GM18519 (cell line): ENCODE measurements around the gene STARD5.

Experiments
- ATAC-seq: cut with Tn5 transposase; IDR thresholded peaks from one replicate; pipeline ENCODE4 v1.9.1; 2021; ENCODE audit warnings: mild to moderate bottlenecking, moderate library complexity; ENCODE audit not compliant: unreplicated experiment, low FRiP score

Gene STARD5

DNA sequence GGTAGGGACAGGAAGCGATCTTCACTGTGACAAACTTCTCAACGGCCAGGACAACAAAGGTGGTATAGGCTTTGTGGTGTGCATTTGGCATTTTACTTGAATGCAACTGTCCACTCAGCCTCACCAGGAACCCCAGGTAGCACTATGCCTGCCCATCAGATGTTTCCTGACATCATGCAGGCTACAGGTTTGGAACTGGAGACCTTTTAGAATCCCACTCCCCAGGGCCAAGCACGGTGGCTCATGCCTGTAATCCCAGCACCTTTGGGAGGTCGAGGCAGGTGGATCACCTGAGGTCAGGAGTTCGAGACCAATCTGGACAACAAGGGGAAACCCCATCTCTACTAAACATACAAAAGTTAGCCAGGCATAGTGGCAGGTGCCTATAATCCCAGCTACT is 9.6 kb downstream of the STARD5 start:
- no peak for ATAC-seq

DNA sequence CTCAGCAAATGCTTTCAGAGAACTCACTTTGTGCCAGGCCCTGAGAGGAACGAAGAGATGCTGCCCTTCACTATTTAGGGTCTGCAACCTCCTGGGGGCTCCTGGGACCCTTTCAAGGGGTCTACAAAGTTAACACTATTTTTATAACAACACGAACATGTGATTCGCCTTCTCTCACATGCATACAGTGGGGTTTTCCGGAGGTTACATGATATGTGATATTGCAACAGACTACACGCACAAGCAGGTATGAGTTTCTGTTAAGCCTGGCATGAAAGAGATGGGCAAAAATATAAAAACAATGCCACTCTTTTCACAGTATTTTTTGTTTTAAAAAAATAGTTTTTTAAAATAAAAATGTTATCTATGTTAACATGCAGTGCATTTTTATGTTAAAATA is 10.3 kb downstream of the STARD5 start:
- no peak for ATAC-seq

DNA sequence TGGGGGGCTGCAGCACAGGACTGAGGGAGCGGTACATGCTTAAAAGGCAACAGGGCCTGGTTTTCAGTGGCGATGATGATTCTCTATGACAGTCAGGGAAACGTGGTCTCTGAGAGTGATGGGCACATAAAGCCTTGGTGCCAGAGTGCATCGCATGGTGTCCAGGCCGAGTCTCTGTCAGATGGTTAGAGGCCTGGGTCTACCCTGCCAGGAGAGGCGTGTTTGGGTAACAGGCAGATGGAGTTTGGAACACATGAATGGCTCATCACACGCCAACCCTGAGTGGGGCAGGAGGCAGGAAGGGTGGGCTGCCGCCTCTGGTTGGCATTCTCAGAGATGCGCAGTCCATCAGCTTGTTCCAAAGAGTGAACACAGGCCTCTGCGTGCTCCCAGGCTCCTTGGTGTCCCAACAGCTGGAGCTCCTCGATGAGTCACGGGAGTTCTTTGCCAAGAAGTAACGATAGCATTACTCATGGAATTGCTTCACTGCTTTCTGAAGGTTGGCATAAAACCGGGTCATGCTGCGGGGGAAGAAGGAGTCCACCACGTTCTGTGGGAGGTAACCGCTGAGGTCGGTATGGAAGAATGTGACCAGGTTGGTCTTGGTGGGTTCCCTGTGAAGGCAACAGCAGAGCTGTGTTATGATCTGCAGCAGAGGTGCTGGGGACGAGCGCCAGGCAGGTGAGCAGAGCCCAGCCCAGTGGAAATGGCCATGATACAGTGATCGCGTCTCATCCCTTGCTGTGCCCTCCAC is 11.0 kb downstream of the STARD5 start:
- no peak for ATAC-seq

DNA sequence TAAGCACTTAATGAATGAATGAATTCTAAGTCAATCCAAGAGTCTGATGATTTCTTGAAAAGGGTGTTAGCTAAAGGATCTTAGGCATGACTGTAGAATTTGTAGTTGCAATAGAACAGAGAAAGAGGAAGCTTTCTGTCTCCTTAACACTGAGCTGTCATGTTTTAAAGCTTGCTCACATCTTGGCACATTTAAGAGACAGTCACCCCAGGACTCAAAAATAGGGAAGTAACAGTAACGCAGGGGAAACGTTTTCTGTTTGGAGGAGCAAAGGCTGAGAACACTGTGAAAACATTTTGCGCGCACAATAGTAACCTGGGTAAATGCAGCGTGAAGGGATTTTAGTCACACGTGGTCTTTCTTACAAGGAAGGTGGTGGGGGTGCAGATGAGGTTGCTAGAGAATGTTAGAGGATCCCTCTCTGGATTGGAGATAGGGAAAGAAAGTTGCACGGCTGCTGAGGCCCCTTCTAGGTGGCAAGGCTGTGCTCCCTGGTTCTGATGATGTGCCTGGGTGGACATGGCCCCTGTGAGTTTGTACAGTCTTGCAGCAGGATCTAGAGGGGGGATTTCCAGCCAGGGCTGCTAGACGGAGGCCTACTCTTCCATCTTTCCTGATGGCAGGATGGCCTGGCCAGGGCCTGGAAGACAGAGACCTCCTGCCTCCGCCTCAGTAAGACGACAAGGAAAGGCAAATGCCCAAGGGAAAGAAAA is 12.0 kb downstream of the STARD5 start:
- ATAC-seq = no peak

DNA sequence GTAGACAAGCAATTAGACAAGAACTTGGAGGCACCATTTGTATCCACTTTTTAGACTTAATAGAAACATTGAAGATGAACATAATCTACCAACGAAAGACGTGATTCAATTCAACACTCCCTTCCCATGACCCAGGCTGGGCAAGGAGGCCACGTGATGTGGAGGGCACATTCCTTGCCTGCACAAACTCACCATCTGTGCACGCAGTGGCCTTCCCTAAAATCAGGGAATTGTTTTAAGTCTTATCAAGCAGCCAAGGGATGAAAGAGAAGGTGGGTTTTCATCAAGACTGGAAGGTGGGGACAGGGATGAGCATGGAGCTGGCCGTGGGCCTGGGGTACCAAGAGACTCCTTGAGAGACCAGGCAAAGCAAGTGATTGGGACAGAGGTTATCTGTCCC is 13.5 kb downstream of the STARD5 start:
- no peak for ATAC-seq

DNA sequence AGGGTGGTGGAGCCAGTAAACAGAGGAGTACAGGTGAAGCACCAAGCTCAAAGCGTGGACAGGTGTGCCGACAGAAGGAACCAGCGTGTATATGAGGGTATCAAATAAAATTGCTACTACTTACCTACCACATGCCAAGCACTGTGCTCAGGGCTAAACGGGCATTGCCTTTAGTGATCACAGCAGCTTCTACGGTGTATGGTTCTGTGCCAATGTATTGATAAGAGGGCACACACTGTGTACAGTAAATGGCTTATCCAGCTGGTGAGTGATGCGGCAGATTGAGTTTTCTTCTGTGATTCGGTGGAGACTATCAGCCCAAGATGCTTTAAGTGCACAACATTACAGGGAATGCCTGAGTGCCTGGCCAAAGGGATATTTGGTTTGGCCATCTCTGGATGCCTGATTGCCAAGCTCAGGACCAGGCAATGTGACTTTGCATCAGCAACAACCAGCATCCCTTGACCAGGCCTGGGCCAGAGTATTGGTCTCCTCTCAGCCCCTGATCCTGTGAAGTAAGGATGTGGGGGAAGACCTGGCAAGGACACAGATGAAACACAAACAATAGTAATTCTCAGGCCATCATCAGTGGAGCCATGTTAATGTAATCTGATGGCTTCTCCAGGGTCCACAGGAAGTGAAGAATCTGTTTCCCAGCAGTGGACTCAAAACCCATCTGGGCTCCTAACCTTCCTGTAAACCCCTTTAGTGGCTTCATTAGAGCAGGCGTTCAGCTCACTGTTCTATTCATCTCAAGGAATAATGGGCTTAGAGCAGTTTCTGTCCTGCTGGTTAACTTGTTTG is 14.1 kb downstream of the STARD5 start:
- ATAC-seq = no peak

DNA sequence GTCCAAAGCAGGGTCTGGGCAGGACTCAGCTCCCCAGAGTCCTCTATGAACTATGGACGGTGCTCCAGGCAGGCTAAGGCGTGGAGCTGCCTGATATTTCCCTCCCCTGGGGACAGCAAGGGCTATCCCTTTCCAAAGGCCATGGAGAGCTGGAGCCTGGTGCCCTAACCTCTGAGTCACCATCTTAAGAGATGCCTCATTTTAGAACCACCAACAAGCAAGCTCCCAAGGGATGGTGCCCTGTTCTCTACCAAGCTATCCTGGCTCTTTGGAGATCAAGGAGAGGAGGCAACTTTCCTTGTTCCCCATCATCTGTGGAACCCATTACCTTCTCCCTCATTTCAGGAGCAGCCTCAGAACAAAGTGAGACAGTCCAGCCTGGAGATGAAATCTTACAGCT is 15.7 kb downstream of the STARD5 start:
- ATAC-seq = no peak

DNA sequence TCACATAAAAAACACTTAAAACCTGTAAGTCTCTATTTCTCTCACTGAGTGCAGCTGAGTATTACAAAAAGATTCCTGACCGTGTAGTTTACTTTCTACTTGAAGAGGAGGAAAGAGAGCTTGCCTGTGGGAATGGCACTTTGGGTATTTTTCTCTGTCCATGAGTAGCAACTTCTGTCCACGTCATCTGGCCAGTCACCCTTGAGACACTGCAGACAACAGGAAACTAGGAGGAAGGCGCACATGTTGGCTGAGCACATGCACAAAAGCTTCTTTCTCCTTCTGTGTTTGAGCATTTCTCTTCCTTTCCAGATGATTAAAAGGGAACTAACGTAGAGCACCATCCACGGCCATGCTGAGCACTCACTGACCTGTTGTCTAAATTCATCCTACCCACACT is 19.7 kb downstream of the STARD5 start:
- no peak for ATAC-seq

DNA sequence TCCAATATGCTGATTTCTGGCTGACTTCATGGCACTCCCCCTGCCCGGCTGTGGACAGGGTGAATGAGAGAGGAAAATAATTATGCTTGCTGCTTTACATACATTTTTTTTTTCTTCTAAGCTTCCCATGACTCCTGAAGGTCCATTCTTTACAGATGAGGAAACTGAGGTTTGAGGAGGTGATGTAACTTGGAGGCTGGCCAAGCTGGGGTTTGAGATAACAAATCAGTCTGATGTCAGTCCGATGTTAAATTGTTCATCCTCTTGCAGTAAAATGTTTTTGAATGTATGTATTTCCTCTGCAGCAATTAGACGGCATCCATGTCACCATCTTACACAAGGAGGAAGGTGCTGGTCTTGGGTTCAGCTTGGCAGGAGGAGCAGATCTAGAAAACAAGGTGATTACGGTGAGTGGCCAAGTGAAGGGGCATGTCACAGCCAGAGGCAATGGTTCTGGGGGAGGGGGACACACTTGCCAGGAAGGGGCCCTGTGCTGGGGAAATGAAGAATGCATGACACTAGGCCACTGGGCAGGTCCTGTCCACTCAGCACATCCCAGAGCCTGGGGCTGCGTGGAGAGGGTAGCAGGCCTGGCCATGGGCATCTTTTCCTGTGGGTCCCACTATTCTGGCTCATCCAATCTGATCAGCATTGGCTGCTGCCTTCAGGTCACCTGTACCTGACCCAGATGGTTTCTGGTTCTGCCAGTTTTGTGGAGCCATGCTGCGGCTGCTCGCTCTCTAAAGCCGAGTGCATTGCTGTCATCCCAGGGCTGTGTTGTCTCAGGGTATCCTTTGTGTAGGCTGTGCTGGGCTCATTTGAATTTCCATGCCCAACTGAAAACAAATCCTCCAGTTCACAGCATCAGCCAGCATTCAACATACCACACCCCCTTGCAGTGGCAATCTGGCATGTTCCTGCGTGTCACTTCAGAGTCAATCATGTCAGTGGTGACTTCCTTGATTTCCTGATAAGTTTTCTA is 20.4 kb downstream of the STARD5 start:
- ATAC-seq = no peak

DNA sequence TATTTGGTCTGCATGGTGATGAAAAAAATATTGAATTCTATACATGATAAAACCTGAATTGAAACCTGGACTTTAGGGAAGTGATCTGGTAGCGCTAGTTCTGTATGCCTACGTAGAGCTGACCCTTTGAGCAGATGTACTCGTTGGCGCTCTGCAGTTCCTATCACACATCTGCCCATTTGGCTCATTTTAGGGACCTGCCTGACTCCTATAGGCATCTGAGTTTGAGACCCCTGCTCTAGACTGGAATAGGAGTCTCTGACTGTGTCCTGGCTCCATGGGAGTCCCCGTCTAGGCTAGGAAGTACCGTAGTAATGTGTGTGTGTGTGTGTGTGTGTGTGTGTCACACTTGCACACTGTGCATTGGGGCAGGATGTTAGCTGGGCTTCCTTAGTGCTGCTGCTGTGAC is 21.2 kb downstream of the STARD5 start:
- no peak for ATAC-seq

DNA sequence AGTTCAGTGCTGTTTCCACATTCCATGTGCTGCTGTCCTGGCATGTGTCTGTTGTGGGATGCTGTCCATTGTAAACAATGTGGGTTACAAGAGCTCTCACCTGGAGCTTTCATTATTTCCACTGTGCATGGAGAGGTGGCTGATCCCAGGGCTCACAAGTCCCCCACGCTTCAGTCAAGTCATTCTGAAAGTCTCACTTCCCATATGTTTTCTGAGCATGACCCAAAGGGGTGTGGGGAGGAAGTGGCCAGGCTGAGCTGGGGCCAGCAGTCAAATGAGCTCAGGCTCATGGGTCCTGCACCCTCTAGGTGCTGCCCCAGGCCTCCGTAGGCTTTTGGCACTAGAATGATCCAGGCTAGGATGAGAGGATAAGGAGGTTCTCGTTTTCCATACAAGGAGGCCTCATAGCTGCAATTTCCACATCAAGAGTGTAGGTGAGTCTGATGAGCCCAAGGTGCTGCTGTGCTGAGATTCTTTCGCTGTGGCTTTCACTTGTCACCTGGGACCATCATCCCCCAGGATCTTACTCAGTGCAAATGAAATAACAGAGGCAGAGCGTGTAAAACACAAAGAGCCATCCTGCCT is 22.0 kb downstream of the STARD5 start:
- peak; percentile 57 for ATAC-seq

DNA sequence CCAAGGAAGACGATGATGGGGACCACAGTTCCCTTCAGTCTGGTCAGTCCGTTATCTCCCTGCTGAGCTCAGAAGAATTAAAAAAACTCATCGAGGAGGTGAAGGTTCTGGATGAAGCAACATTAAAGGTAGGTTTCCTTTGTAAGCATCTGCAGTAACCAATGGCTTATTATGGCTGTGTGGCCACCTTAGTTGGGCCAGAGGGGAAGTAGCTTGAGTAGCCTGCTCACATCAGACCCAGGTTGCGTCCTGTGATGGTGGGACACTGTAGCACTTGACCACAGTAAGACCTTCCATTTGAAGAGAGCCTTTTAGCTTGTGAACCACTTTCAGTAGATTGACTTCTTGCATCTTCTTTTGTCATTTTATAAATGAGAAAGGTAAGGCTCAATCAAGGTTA is 22.6 kb downstream of the STARD5 start:
- no peak for ATAC-seq

DNA sequence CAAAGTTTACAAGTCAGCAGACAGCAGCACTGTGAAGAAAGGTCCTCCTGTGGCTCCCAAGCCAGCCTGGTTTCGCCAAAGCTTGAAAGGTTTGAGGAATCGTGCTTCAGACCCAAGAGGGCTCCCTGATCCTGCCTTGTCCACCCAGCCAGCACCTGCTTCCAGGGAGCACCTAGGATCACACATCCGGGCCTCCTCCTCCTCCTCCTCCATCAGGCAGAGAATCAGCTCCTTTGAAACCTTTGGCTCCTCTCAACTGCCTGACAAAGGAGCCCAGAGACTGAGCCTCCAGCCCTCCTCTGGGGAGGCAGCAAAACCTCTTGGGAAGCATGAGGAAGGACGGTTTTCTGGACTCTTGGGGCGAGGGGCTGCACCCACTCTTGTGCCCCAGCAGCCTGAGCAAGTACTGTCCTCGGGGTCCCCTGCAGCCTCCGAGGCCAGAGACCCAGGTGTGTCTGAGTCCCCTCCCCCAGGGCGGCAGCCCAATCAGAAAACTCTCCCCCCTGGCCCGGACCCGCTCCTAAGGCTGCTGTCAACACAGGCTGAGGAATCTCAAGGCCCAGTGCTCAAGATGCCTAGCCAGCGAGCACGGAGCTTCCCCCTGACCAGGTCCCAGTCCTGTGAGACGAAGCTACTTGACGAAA is 24.2 kb downstream of the STARD5 start:
- no peak for ATAC-seq

DNA sequence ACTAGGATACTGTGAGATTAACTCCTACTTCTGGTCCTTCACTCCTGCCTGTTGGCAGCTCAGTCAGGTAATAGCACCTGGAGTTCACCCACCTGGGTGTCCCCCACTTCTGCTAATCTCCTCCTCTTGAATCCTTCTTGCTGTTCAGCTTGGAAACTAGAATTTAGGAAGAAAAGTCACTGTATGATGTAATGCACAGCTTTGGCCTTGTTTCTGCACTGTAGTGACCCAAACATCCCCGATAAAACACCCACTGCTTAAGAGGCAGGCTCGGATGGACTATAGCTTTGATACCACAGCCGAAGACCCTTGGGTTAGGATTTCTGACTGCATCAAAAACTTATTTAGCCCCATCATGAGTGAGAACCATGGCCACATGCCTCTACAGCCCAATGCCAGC is 24.8 kb downstream of the STARD5 start:
- no peak for ATAC-seq

DNA sequence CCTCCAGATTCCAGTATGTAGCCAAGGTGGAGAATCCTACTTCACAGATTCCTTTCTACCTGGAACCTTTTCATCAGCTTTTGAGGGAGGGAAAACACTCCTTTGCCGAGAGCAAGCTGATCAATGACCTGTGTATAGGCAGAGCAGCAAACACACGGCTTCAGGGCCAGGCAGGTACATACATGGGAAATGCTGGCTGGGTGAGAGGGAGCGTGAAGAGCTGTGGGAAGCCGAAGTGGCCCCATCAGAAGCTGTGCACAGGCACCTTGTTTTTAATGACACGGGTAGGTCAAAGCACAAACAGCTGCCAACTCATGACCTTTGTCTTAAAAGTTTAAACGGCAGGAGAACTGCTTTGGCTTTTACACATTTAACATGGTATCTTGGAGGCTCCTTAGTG is 25.3 kb downstream of the STARD5 start:
- no peak for ATAC-seq

DNA sequence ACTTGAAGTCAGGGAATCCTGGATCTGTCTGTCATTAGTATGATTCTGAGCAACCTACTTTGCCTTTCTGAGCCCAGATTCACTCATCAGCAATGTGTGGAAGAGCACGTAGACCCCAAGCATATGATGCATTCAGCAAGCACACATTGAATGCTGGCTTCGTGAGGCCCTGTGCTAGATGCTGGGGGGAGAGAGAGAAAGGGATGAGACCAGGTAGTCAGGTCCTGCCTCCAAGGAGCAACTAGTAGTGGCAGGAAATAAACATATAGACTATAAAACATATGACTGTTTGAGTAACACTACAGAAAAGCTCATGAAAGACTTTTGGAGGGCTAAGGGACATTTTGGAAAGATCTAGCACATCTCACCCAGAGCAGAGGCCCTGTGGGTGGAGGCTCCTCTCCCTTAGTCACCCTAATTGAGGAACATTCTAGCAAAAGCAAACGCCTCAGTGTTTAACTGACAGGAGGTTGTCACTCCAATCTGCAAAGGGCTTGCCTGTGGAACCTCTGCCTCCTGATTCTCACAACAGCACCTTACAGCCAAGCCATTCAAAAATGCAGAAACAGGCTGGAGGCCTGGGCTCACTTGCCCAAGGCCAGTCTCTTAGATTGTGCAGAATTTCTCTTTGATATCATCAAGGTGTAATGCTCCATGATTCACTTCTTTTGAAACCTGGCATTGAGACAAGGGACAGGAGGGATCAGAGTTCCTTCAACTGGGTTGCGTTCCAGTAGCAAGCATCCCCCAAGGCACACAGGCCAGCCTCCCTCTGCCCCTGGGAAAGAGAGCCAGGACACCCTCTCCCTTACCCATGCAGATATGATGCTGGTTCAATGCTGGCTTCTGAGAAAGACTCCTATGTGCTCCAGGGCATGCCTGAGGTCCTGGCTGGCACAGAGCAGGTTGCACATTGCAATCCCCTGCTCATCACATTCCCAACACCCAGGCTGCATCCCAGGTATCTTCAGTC is 26.1 kb downstream of the STARD5 start:
- ATAC-seq = no peak

DNA sequence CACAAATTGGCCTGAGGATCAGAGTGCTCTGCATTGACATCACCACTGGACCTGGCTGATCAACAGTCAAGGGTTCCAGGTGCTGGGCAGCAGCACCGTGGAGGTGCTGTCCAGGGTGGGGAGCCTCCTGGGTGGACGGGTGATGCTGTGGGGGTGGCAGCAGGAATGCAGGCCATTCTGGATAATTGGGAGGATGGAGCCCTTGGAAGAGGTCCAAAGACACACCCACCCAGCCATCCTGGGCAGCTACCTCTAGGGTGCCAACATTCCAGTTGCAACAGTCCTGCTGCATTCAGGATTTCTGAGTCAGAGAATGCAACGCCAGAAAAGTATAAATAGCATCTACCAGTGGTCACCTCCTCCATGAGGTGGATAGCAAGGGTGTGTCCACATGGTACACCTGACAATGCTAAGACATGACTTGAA is 26.8 kb downstream of the STARD5 start:
- ATAC-seq = no peak

DNA sequence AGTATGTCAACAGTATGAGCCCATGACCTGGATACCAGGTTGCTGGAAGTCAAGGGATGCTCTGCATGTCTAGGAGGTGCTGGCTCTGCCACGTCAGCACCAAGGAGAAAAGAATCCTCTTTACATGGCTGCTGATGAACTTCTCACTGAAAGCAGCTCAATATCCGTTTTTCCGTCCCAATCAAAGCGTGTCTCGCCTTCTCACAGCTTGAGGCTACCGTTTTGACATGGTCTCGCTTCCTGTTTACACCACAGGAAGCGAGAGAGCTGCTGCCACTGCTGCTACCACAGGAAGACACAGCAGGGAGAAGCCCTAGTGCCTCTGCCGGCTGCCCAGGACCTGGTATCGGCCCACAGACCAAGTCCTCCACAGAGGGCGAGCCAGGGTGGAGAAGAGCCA is 27.3 kb downstream of the STARD5 start:
- no peak for ATAC-seq
